Measurements from ENCODE around the gene CSF1R. TPM values are rescaled to one million over a fixed set of nuclear protein-coding genes. Genes with fewer than 3 reads are reported as not detected.

The CSF1R gene
- total RNA-seq, 3 donors from 2014 or later (not counting 1 experiment from before 2014, with no cell fraction given): 4.9 to 39.0 (median 7.8) TPM

DNA sequence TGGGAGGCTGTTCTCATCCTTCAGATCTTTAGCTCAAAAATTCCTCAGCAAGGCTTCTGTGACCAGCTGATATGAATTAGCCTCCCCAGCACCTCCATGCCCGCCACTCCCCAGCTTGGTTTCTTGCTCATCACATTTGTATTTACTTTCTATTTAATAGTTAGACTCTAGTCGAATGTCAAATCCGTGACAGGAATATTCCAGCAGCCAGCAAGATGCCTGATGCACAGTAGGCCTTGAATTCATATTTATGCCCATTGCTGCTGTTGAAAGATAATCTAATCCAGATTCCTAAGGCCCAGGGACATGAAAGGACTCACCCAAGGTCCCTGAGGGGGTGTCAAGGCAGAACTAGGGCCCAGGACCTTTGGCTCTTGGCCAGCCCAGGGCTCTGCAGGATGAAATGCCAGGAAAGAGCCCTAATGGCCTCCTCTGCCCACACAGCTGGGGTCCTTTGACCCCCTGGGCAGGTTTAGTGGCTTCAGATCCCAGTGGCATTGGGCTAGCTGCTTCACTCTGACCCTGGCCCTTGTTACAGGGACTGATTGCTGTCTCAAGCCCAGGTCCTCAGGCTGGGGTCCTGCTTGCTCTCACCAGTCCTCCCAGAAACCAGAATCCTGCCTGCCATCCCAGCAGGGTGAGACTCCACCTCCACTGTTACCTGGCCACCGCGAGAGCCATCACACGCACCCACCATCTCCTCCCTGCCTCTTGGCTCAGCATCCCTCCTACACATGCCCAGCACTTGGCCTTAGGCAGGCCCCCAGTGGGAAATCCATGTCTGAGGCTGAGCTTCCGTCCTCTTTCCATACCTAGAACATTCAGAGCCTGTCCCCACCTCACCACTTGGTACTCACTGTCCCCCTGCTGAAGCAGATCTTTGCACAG, 7.3 kb downstream of the CSF1R start:
- H3K27ac Mint-ChIP-seq: no peak overlapping the region
- TF ChIP-seq CTCF (IDR thresholded peaks at IDR 0.05): no peak
- intact Hi-C loops (cut with micrococcal nuclease): no loop called here
- H3K36me3 Mint-ChIP-seq: no peaks in the 10 kb centered on the region
- Histone ChIP-seq H3K27me3 (ENCODE audit: control insufficient read depth, insufficient read depth, low read length) (peaks cover 6% of the 10 kb centered on the region), H3K4me3 (ENCODE audit: low read length) (no peak overlapping the region), H3K27ac (ENCODE audit: low read length) (no peak overlapping the region), H3K9me3 (ENCODE audit: control insufficient read depth, insufficient read depth, low read length) (no peaks in the 10 kb centered on the region), H3K36me3 (ENCODE audit: control insufficient read depth, insufficient read depth, low read length) (no peaks in the 10 kb centered on the region), H3K4me1 (ENCODE audit: control insufficient read depth, insufficient read depth, low read length) (peaks cover 13% of the 10 kb centered on the region)
- WGBS (ENCODE audit: insufficient coverage): 96% methylated on average over 7 of the region's 7 CpGs
- DNase-seq: no peak
- peaks cover 30% of the 10 kb centered on the region in 2 donors for H3K27me3 Mint-ChIP-seq (ENCODE audit: low read depth in 2 of 2)
- no peak overlapping the region for H3K4me3 Mint-ChIP-seq
- H3K4me1 Mint-ChIP-seq: peaks cover 16 to 19% of the 10 kb centered on the region in 2 donors
- no peak for ATAC-seq
- no peaks in the 10 kb centered on the region for H3K9me3 Mint-ChIP-seq

- Mint-ChIP-seq H3K36me3 (no peaks in the 10 kb centered on the region), H3K27me3 (ENCODE audit: low read depth in 2 of 2) (peaks cover 21 to 23% of the 10 kb centered on the region in 2 donors), H3K27ac (no peak overlapping the region), H3K4me3 (no peak overlapping the region), H3K9me3 (no peaks in the 10 kb centered on the region), H3K4me1 (peaks cover 13 to 14% of the 10 kb centered on the region in 2 donors)
- Histone ChIP-seq H3K27ac (ENCODE audit: low read length) (no peak overlapping the region), H3K4me1 (ENCODE audit: control insufficient read depth, insufficient read depth, low read length) (peaks cover 13% of the 10 kb centered on the region), H3K27me3 (ENCODE audit: control insufficient read depth, insufficient read depth, low read length) (peaks cover 6% of the 10 kb centered on the region), H3K36me3 (ENCODE audit: control insufficient read depth, insufficient read depth, low read length) (no peaks in the 10 kb centered on the region), H3K4me3 (ENCODE audit: low read length) (no peak overlapping the region), H3K9me3 (ENCODE audit: control insufficient read depth, insufficient read depth, low read length) (no peaks in the 10 kb centered on the region)
- WGBS (ENCODE audit: insufficient coverage): 87% methylated on average over 8 of the region's 8 CpGs
- intact Hi-C loops (cut with micrococcal nuclease): no loop called here
- DNase-seq (no peak), ATAC-seq (no peak)
- TF ChIP-seq CTCF (IDR thresholded peaks at IDR 0.05): no peak
Measured at GRCh38 chr5:150077996-150078801, 8.2 kb downstream of the CSF1R start.

GRCh38 chr5:150077060-150077459, 9.3 kb downstream of the CSF1R start:
- no peak overlapping the region for H3K4me3 ChIP-seq (ENCODE audit: low read length)
- no peak overlapping the region for H3K27ac Mint-ChIP-seq
- H3K27me3 Mint-ChIP-seq (ENCODE audit: low read depth in 2 of 2): peaks cover 18 to 21% of the 10 kb centered on the region in 2 donors
- no peak for TF ChIP-seq CTCF (IDR thresholded peaks at IDR 0.05)
- no peak overlapping the region for H3K27ac ChIP-seq (ENCODE audit: low read length)
- H3K9me3 Mint-ChIP-seq: no peaks in the 10 kb centered on the region
- intact Hi-C loops (cut with micrococcal nuclease): no loop called here
- H3K36me3 Mint-ChIP-seq: no peaks in the 10 kb centered on the region
- 83% methylated on average over 8 of the region's 8 CpGs for WGBS (ENCODE audit: insufficient coverage)
- no peaks in the 10 kb centered on the region for H3K9me3 ChIP-seq (ENCODE audit: control insufficient read depth, insufficient read depth, low read length)
- DNase-seq (no peak), ATAC-seq (no peak)
- peaks cover 5% of the 10 kb centered on the region for H3K4me1 ChIP-seq (ENCODE audit: control insufficient read depth, insufficient read depth, low read length)
- H3K27me3 ChIP-seq (ENCODE audit: control insufficient read depth, insufficient read depth, low read length): no peaks in the 10 kb centered on the region
- no peaks in the 10 kb centered on the region for H3K36me3 ChIP-seq (ENCODE audit: control insufficient read depth, insufficient read depth, low read length)
- no peak overlapping the region for H3K4me3 Mint-ChIP-seq
- peaks cover 2 to 3% of the 10 kb centered on the region in 2 donors for H3K4me1 Mint-ChIP-seq
